Pancreas (tissue), 10 donors: ENCODE measurements around the gene MPP2. TPM values are rescaled to one million over a fixed set of nuclear protein-coding genes. Genes with fewer than 3 reads are reported as not detected.

Source experiments
- ATAC-seq, 4 donors: fragments of 200-7000 bp; cut with Tn5 transposase; one replicate each; pipeline versions ENCODE4 v1.8.0 to v1.9.1; 2020; ENCODE audit warnings: mild to moderate bottlenecking in 4 of 4, moderate library complexity in 4 of 4
- DNase-seq, 6 donors: peaks; one replicate each; pipeline ENCODE4 v3.0.0-alpha.2; 2020
- FAIRE-seq: peaks from 2 replicates; lab custom pipeline; 2012; peaks lifted over from hg19 to GRCh38; lab: Jason Lieb, UNC
- H3K27ac ChIP-seq, 4 donors: fragments of 200-600 bp; sonication (generic); 1 replicate in 3 of 4; 2 replicates in 1 of 4; pipeline versions ENCODE4 v1.5.0 to v1.8.0; 2020
- H3K27me3 ChIP-seq, 4 donors: fragments of 200-600 bp; one replicate each; pipeline ENCODE4 v1.8.0; 2021
- H3K36me3 ChIP-seq, 3 donors: fragments of 200-600 bp; sonication (generic) in 1 of 3; one replicate each; pipeline versions ENCODE4 v1.5.0 to v1.8.0; 2020 to 2021
- H3K4me1 ChIP-seq, 3 donors: fragments of 200-600 bp; one replicate each; pipeline ENCODE4 v1.8.0; 2021
- H3K4me3 ChIP-seq, 4 donors: fragments of 200-600 bp; sonication (generic) in 2 of 4; one replicate each; pipeline versions ENCODE4 v1.5.0 to v1.8.0; 2020 to 2021
- H3K9me3 ChIP-seq, 4 donors: fragments of 200-600 bp; one replicate each; pipeline ENCODE4 v1.8.0; 2021
- WGBS, 2 donors: extraction: QIAGEN DNeasy Blood & Tissue Kit; methylation state at CpG; one replicate each; pipeline ENCODE4 v1.1.7; 2013; 5-methylcytosine and 5-hydroxymethylcytosine counted together
- intact Hi-C, 3 donors: fragments of 100-400 bp; cut with DNase I; formaldehyde crosslinking; loops; one replicate each; pipeline versions ENCODE4 v1.11.1 to v1.14.2; 2022
- polyA plus RNA-seq, 2 donors: library from polyadenylated mRNA; stranded (reverse); fragments of 200-250 nt; gene quantifications; one replicate each; pipeline ENCODE4 v1.2.3, GENCODE V29; 2013
- total RNA-seq, 6 donors: library from RNA; stranded (reverse); fragmentation: NEBNext Ultra II Directional in 4 of 6; extraction: Animal tissue kit (Norgen Biotek cat#: 25700) in 4 of 6; gene quantifications; one replicate each; pipeline versions ENCODE4 v1.2.1 to v1.2.4, GENCODE V29; 2021 to 2023
- TF ChIP-seq, protein P1 (sequence below), 4 donors: fragments of 200-600 bp; sonication (generic) in 3 of 4; IDR thresholded peaks; one replicate each; pipeline versions ENCODE4 v1.5.0 to v1.8.0; 2021; ENCODE audit warnings: antibody characterized with exemption in 4 of 4
- donor health status: healthy with polysubstance abuse.
- donor health status: DM: no; HTN: no; CAD: no; lungs with moderate emphysema.
- donor health status: DM: no; HTN: no; CAD: no.
- donor health status: control.
- donor health status: control.
- donor health status: Bipolar disorder and iron deficiency.
- donor health status: DM: yes; HTN: yes; CAD: no.
- donor health status: DM: no; HTN: no; CAD: no.
- donor health status: DM: no; HTN: no; CAD: no.
- donor health status: DM: yes; HTN: yes; CAD: no.

Gene MPP2
- total and polyA plus RNA-seq, 8 donors, result 1.0 to 6.6 (median 2.2) TPM

DNA sequence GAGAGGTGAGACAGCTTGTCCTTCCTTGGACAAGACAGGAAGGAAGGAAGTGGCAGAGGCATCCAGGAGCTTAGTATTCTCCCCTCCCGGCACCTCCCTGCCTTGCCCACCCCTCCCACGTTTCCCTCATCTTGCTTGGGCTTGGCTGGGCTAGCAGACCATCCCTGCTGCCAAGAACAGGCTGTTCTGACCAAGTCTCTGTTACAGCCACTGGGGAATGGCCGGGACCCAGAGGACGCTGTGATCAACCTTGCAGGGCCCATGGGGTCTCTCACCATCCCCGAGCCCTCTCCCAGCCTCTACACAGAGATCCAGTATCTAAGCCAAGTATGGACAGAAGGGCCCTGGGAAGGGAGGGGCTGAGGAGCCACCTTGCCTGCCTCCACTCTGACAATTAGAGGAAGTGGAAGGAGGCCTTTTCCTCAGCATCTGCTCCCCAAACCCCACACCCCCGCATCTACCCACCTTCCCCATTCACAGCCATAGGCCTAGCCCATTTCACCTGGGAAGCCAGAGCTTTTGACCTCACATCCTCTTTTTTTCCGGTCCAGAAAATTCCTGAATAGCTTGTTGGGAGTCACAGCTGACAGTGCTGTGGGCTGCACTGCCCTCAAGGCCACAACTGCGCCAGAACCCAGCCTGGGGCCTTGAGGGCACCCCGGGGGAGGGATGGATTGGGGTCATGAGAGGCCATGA, 46.3 kb downstream of the MPP2 start:
- DNase-seq (no peak), ATAC-seq (no peak), FAIRE-seq (no peak)
- Histone ChIP-seq H3K27me3 (no peaks in the 10 kb centered on the region), H3K4me1 (no peaks in the 10 kb centered on the region), H3K9me3 (no peaks in the 10 kb centered on the region), H3K27ac (no peak overlapping the region), H3K36me3 (no peaks in the 10 kb centered on the region), H3K4me3 (no peak overlapping the region)
- TF ChIP-seq, protein P1, sequence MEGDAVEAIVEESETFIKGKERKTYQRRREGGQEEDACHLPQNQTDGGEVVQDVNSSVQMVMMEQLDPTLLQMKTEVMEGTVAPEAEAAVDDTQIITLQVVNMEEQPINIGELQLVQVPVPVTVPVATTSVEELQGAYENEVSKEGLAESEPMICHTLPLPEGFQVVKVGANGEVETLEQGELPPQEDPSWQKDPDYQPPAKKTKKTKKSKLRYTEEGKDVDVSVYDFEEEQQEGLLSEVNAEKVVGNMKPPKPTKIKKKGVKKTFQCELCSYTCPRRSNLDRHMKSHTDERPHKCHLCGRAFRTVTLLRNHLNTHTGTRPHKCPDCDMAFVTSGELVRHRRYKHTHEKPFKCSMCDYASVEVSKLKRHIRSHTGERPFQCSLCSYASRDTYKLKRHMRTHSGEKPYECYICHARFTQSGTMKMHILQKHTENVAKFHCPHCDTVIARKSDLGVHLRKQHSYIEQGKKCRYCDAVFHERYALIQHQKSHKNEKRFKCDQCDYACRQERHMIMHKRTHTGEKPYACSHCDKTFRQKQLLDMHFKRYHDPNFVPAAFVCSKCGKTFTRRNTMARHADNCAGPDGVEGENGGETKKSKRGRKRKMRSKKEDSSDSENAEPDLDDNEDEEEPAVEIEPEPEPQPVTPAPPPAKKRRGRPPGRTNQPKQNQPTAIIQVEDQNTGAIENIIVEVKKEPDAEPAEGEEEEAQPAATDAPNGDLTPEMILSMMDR (IDR thresholded peaks at IDR 0.05), result no peak
- intact Hi-C loops, result no loop called here
- WGBS, 2 donors, result 56 to 67% methylated on average over 9 of the region's 9 CpGs

DNA sequence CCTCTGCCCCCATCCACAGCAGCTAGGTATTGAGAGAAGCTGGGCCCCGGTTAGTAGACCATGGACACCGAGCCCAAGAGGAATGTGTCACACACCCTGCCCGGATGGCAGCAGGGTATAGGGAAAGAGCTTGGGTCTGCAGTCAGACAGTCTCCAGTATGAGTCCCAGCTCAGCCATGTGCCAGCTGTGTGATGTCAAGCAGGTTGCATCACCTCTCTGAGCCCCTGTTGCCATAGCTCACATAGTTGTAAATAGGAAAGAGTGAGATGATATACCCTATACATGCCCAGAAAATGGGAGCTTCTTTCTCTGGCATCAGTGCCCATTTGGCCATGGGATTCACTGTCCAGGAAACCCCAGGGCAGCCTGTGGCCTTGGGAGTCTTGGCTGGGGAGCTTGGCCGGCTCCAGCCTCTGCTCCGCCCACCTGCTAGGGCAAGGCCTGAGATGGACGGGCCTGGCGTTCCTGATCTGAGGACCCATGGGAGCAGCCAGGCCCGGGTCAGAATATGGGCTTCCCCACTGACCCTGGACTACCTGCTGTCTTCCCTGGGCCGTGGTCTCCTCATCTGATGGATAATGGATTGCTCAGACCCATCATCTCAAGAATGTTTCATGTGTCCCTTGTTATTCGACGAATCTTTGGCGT, 47.1 kb downstream of the MPP2 start:
- Histone ChIP-seq H3K4me1 (no peaks in the 10 kb centered on the region), H3K4me3 (no peak overlapping the region), H3K36me3 (no peaks in the 10 kb centered on the region), H3K27ac (no peak overlapping the region), H3K9me3 (no peaks in the 10 kb centered on the region), H3K27me3 (no peaks in the 10 kb centered on the region)
- FAIRE-seq (no peak), DNase-seq (no peak), ATAC-seq (no peak)
- intact Hi-C loops, result no loop called here
- 66 to 69% methylated on average over 12 of the region's 12 CpGs for WGBS, 2 donors
- TF ChIP-seq, protein P1 (IDR thresholded peaks at IDR 0.05), result no peak

DNA sequence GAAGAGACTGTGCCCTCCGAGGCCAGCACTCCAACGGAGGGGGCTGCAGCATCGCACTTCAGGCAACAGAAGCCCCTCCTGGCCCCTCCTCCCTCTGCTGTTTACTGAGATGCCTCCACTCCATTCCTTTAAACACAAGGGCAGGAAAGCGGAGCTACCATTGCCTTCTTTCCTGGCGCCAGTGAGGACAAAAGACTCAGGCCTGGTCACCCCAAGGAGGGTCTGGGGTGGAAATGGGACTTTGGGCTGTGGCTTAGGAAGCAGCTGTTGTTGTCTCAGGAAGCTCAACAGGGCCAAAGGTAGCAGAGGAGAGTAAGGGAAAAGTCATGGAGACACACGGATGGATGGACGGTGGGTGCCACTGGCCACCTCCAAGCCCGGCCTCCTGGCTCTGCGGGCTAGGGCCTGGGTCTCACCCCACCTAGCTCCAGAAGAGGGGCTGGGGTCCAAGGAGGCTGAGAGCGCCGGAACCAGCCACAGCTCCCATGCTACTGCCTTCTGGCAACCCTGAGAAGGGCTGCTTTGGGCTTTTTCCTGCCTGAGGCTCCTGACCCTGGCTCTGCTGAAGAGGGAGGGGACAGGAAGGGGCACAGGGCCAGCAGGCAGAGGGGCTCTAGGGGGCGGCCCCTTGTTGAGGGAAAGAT, 49.3 kb downstream of the MPP2 start:
- Histone ChIP-seq H3K4me1 (no peaks in the 10 kb centered on the region), H3K9me3 (no peaks in the 10 kb centered on the region), H3K27me3 (no peaks in the 10 kb centered on the region), H3K36me3 (no peaks in the 10 kb centered on the region), H3K4me3 (no peak overlapping the region), H3K27ac (no peak overlapping the region)
- ATAC-seq (no peak), DNase-seq (no peak), FAIRE-seq (no peak)
- 59 to 63% methylated on average over 12 of the region's 12 CpGs for WGBS, 2 donors
- TF ChIP-seq, protein P1 (IDR thresholded peaks at IDR 0.05), result no peak
- intact Hi-C loops, result no loop called here

DNA sequence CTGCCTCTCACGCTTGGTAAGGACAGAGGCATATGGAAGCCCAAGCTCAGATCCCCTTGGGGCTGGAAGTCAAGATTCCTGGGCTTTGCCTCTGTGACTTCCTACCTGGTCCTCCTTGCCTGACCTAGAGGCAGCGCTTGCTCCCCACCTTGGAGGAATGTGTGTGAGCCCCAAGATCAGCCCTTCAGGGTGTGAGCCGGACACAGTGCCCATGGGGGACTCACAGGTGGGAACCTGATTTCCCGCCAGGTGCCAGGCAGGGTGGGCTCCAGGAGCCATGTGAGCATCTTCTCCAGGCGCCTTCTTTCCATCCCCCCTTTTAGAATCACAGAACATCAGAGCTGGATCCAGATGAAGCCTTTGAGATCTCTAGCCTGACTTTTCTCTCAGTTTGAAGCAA, 50.2 kb downstream of the MPP2 start:
- WGBS, 2 donors, result 87 to 96% methylated on average over 5 of the region's 5 CpGs
- intact Hi-C loops, result no loop called here
- no peak for FAIRE-seq
- no peaks in the 10 kb centered on the region for H3K27me3 ChIP-seq
- no peaks in the 10 kb centered on the region for H3K36me3 ChIP-seq
- no peak for DNase-seq
- H3K27ac ChIP-seq, result no peak overlapping the region
- no peak for ATAC-seq
- no peaks in the 10 kb centered on the region for H3K9me3 ChIP-seq
- no peak overlapping the region for H3K4me3 ChIP-seq
- TF ChIP-seq, protein P1 (IDR thresholded peaks at IDR 0.05), result no peak
- no peaks in the 10 kb centered on the region for H3K4me1 ChIP-seq
